HUES48 (cell line): ENCODE results near the gene BCAS3.

Experiments
- H3K27ac ChIP-seq: one replicate; pipeline ENCODE4 v1.7.0; 2013; ENCODE audit warnings: low read depth, low read length, inconsistent platforms
- H3K27me3 ChIP-seq: 2 replicates; pipeline ENCODE4 v1.6.1; 2013; ENCODE audit warnings: mild to moderate bottlenecking, low read length; ENCODE audit not compliant: control insufficient read depth, insufficient read depth
- H3K36me3 ChIP-seq: 2 replicates; pipeline ENCODE4 v1.6.1; 2013; ENCODE audit warnings: low read length; ENCODE audit not compliant: control insufficient read depth, insufficient read depth
- H3K4me1 ChIP-seq: 2 replicates; pipeline ENCODE4 v1.6.1; 2013; ENCODE audit warnings: mild to moderate bottlenecking, low read length; ENCODE audit not compliant: control insufficient read depth, insufficient read depth
- H3K4me3 ChIP-seq: 2 replicates; pipeline ENCODE4 v1.5.1; 2013; ENCODE audit warnings: mild to moderate bottlenecking, low read depth, low read length
- H3K9ac ChIP-seq: 2 replicates; pipeline ENCODE4 v1.6.1; 2013; ENCODE audit warnings: mild to moderate bottlenecking, low read depth, low read length, moderate library complexity
- H3K9me3 ChIP-seq: 2 replicates; pipeline ENCODE4 v1.6.1; 2013; ENCODE audit warnings: low read length; ENCODE audit not compliant: control insufficient read depth, insufficient read depth

Gene BCAS3

GRCh38 chr17:61386251-61386650 lies 708.6 kb downstream of the BCAS3 start:
- no peak overlapping the region for H3K9ac ChIP-seq
- no peak overlapping the region for H3K4me3 ChIP-seq
- no peaks in the 10 kb centered on the region for H3K9me3 ChIP-seq
- peaks cover 7% of the 10 kb centered on the region; the same call in 1 of the 2 replicates for H3K27me3 ChIP-seq
- no peaks in the 10 kb centered on the region for H3K36me3 ChIP-seq
- no peak overlapping the region for H3K27ac ChIP-seq
- 0 out of 2 replicates have a peak, but pooled peaks cover 2% of the 10 kb centered on the region for H3K4me1 ChIP-seq

DNA sequence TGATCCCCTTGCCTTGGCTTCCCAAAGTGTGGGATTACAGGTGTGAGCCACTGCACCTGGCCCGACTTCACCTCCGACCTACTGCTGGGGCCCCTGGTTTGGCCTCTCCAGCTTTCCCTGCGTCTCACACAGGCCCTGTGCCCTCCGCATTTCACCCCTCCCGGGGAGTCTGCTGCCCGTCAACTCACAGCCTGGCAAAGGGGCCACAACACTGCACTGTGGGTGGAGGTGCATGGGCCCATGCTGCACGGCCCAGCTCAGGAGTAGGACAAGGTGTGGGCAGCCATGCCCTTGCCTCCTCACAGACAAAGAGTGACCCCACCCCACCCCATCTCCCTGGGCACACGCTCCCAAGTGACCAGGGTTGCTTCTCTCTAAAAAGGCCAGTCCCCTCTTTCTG lies 709.4 kb downstream of the BCAS3 start:
- Histone ChIP-seq H3K9me3 (no peaks in the 10 kb centered on the region), H3K27me3 (peaks cover 10% of the 10 kb centered on the region; the same call in 1 of the 2 replicates), H3K36me3 (no peaks in the 10 kb centered on the region), H3K4me1 (0 out of 2 replicates have a peak, but pooled peaks cover 2% of the 10 kb centered on the region), H3K27ac (no peak overlapping the region), H3K4me3 (no peak overlapping the region), H3K9ac (no peak overlapping the region)

DNA sequence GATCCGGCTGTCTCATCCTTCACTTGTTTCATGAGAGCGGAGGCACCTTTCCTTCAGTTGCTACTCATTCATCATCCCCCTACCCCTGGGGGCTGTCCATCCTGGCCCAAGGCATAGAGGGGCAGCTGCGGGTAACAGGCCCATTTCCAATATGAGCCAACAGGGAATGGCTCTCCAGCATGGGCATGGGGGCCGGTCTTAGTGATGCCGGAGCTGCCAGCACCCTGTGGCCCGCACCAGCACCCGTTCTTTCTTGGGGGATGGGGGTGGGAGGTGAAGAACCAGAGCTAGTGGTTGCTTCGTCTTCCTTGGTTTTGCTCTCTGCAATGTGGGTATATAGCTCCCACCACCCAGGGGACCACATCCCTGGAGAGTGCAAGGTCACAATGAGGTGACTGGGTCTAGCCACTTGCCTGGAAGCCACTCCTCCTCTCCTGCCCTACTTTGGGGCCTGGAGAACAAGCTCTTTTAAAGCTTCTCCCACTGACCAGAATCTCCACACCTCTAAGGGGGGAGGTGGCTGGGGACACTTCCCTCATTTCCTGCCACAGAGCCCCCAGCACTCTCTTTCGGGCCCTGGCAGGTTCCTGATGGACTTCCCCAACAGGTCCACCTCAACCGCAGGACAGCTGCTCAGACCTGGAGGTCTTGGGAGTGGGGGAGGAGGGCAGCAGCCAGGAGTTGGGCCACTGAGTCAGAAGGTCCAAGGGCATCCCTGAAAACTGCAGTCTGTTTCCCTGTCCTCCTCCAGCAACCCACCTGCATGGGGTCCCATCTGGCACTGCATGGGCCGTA lies 710.1 kb downstream of the BCAS3 start:
- H3K27ac ChIP-seq, result no peak overlapping the region
- H3K4me3 ChIP-seq, result no peak overlapping the region
- H3K4me1 ChIP-seq, result 0 out of 2 replicates have a peak, but pooled peaks cover 2% of the 10 kb centered on the region
- no peaks in the 10 kb centered on the region for H3K36me3 ChIP-seq
- peaks cover 14% of the 10 kb centered on the region for H3K27me3 ChIP-seq
- H3K9me3 ChIP-seq, result no peaks in the 10 kb centered on the region
- H3K9ac ChIP-seq, result no peak overlapping the region

GRCh38 chr17:61388561-61389356 lies 711.1 kb downstream of the BCAS3 start:
- Histone ChIP-seq H3K4me1 (0 out of 2 replicates have a peak, but pooled peaks cover 2% of the 10 kb centered on the region), H3K4me3 (no peak overlapping the region), H3K9me3 (no peaks in the 10 kb centered on the region), H3K36me3 (no peaks in the 10 kb centered on the region), H3K9ac (no peak overlapping the region), H3K27me3 (peaks cover 25% of the 10 kb centered on the region), H3K27ac (no peak overlapping the region)

- Histone ChIP-seq H3K36me3 (no peaks in the 10 kb centered on the region), H3K9ac (no peak overlapping the region), H3K27me3 (peaks cover 36% of the 10 kb centered on the region), H3K4me3 (no peak overlapping the region), H3K4me1 (0 out of 2 replicates have a peak, but pooled peaks cover 2% of the 10 kb centered on the region), H3K27ac (no peak overlapping the region), H3K9me3 (no peaks in the 10 kb centered on the region)
Measured at GRCh38 chr17:61389670-61390478, 712.2 kb downstream of the BCAS3 start.

DNA sequence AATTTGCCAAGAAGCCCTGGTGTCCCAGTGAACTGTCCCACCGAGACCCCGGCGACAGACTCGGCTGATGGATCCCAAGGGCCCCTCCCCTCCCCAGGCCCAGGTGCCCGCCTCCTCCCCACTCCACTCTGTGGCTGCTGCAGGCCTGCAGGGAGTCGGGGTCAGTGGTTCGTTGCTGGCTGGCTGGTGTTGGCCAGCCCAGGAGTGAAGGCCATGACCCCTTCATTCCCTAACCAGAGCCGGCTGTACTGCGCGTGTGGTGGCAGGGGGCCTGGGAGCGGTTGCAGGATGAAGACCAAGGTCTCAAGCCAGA lies 712.8 kb downstream of the BCAS3 start:
- 0 out of 2 replicates have a peak, but pooled peaks cover 2% of the 10 kb centered on the region for H3K4me1 ChIP-seq
- no peaks in the 10 kb centered on the region for H3K36me3 ChIP-seq
- no peaks in the 10 kb centered on the region for H3K9me3 ChIP-seq
- H3K27ac ChIP-seq, result no peak overlapping the region
- no peak overlapping the region for H3K4me3 ChIP-seq
- no peak overlapping the region for H3K9ac ChIP-seq
- H3K27me3 ChIP-seq, result peaks cover 41% of the 10 kb centered on the region

- no peak overlapping the region for H3K27ac ChIP-seq
- peaks cover 54% of the 10 kb centered on the region for H3K27me3 ChIP-seq
- H3K4me3 ChIP-seq, result no peak overlapping the region
- no peak overlapping the region for H3K9ac ChIP-seq
- H3K36me3 ChIP-seq, result no peaks in the 10 kb centered on the region
- no peaks in the 10 kb centered on the region for H3K9me3 ChIP-seq
- 0 out of 2 replicates have a peak, but pooled peaks cover 2% of the 10 kb centered on the region for H3K4me1 ChIP-seq
Measured at GRCh38 chr17:61391595-61392291, 714.1 kb downstream of the BCAS3 start.

GRCh38 chr17:61392679-61393078 lies 715.0 kb downstream of the BCAS3 start:
- no peak overlapping the region for H3K27ac ChIP-seq
- H3K27me3 ChIP-seq, result peaks cover 64% of the 10 kb centered on the region

DNA sequence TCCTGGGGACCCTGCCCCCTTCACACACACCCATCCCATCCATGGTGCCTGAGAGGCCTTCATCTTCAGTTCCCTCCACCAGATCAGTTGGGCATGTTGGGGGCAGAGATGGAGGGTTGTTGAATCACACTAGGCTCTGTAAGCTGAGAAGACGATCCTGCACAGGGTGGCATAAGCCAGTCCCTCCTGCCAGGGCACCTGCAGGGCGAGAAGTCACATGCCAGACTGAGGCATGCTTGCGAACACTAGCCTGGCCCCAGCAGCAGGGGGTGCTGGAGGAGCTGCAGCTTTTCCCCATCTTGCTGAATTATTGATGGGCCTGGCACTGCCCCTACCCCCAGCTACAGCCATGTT lies 715.9 kb downstream of the BCAS3 start:
- no peaks in the 10 kb centered on the region for H3K36me3 ChIP-seq
- H3K4me1 ChIP-seq, result peaks cover 10% of the 10 kb centered on the region; the same call in 1 of the 2 replicates
- H3K9me3 ChIP-seq, result no peaks in the 10 kb centered on the region
- no peak overlapping the region for H3K27ac ChIP-seq
- H3K4me3 ChIP-seq, result no peak overlapping the region
- H3K27me3 ChIP-seq, result peaks cover 72% of the 10 kb centered on the region
- no peak overlapping the region for H3K9ac ChIP-seq

More at GRCh38 chr17:61392679-61393078, 715.0 kb downstream of the BCAS3 start:
- H3K9me3 ChIP-seq, result no peaks in the 10 kb centered on the region
- H3K4me1 ChIP-seq, result peaks cover 5% of the 10 kb centered on the region; the same call in 1 of the 2 replicates
- no peak overlapping the region for H3K4me3 ChIP-seq
- H3K36me3 ChIP-seq, result no peaks in the 10 kb centered on the region
- H3K9ac ChIP-seq, result no peak overlapping the region

GRCh38 chr17:61393904-61394629 lies 716.4 kb downstream of the BCAS3 start:
- Histone ChIP-seq H3K27me3 (peaks cover 78% of the 10 kb centered on the region), H3K36me3 (no peaks in the 10 kb centered on the region), H3K4me1 (peaks cover 10% of the 10 kb centered on the region; the same call in 1 of the 2 replicates), H3K27ac (no peak overlapping the region), H3K9me3 (no peaks in the 10 kb centered on the region), H3K4me3 (no peak overlapping the region), H3K9ac (no peak overlapping the region)
